DLD1 (cell line): ENCODE data around the gene GABRR1.

Source experiments
- in situ Hi-C: cut with HindIII; loops from 2 replicates; pipeline ENCODE4 v1.10.0; 2017; ENCODE audit warnings: low sequenced_read_pairs

Gene GABRR1

DNA sequence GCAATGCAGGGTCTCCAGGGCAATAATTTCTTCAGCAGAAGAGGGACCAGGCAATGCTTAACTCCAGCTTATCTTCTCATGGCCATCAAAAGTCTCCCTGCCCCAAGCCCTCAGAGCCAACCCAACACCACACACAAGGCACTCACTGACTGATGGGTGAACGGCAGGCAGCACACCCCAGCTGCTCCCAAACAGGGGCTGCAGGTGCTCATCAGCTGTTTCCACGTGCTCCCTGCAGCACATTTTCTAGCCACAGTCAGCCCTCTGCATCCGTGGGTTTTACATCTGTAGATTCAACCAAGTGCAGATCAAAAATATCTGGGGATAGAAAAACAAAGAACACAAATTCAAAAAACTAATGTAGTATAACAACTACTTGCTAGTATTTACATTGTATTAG is 4.0 kb upstream of the GABRR1 start:
- in situ Hi-C loops = no loop called here

DNA sequence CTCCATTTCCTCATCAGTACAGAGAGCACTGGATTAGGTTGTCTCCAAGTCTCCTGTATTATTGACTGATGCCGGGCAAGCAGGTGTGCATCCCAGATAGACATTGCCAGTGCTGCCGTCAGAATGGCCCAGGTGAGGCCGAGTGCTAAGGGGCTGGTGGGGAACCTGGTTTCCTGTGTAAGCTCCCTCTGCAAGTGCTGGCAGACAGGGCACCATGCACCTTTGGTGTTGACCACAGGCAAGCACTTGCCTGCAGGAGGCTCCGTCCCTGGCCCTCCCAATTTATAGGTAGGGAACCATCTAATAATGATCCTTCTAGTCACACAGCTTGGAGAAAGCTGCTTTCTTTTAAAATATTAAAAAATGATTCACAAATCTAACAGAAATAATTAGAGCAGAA is 747 bp downstream of the GABRR1 start:
- in situ Hi-C loops = no loop called here

- in situ Hi-C loops = no loop called here
Observed at GRCh38 chr6:89215391-89215790, 1.8 kb downstream of the GABRR1 start.

DNA sequence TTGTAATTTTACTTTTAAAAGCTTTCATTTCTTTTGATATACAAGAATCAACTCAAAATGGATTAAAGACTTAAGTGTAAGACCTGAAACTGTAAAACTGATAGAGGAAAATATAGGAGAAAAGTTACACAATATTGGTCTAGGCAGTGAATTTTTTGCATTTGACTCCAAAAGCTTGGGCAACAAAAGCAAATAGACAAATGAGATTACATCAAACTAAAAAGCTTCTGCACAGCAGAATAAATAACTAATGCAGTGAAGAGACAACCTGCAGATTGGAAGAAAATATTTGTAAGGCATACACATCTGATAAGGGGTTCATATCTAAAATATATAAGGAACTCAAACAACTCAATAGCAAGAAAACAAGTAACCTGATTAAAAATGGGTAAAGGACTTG is 3.0 kb downstream of the GABRR1 start:
- in situ Hi-C loops = no loop called here

DNA sequence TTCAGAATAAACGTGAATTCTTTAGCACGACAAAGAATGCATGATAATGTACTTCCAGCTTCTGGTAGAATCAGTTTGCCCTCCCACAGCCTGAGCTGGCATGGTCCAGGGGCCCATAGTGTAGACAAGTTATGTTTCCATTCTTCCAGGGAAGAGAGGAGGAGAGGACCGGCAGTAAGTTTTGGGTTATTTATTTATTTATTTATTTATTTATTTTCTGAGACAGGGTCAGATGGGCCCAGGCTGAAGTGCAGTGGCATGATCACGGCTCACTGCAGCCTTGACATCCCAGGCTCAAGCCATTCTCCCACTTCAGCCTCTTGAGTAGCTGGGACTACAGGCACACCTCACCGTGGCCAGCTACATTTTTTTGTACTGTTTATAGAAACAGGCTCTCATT is 4.7 kb downstream of the GABRR1 start:
- in situ Hi-C loops = no loop called here

- in situ Hi-C loops = no loop called here
Observed at GRCh38 chr6:89209457-89209856, 7.7 kb downstream of the GABRR1 start.

DNA sequence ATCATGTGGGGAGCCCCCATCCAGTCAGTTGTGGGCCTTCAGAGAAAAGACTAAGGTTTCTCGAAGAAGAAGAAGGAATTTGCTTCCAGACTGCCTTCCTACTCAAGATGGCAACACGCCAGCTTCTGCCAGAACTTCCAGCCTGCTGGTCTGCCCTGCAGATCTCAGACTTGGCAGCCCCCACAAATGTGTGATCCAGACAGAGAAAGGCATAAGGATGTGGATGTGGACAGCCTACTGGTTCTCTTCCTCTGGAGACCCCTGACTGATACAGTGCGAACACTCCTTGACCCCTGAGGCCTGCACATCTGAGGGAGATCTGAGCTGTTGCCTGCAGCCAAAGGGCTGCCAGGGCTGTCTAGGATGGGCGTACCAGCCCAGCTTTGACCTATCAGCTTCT is 8.6 kb downstream of the GABRR1 start:
- in situ Hi-C loops = no loop called here

DNA sequence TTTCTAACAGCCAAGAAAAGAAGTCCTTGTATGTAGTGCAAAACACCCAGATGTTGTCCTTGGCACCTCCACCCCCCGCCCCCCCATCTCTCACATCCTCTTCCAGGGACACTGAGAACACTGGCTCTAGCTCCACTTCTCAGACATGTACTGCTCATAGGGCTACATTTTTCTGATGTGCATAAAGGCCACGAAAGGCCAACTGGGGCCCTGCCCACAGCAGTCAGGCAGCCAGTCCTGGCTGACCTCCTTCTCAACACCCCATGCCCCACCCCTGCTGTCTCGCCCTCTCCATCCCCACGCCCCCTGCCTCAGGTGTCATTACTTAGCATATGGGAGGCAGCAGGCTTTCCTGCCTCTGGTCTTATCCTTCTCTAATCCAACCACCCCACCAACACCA is 11.3 kb downstream of the GABRR1 start:
- in situ Hi-C loops = no loop called here

DNA sequence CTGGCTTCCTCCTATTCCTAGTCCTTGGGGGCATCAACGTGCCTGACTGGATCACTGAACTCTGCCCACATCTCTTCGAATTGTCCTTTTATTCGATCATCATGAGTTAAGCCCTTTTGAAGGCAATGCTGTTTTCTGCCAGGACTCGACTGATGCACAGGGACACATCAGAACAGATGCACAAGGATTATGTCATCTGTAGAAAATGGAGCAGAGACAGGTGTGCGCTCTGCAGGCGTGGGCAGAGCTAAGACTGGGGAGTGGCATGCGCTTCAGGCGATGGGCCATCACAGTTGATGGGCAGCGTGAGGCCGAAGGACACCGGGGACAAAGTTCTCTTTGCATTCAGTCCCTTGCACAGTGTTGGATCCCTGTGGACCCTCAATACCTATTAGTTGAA is 13.1 kb downstream of the GABRR1 start:
- in situ Hi-C loops = no loop called here

GRCh38 chr6:89200706-89201215 is 16.4 kb downstream of the GABRR1 start:
- in situ Hi-C loops = no loop called here

- in situ Hi-C loops = loop anchor here (10.0 kb wide), 1 partner anchor 45 kb away; no protein-coding TSS in a partner anchor
Observed at GRCh38 chr6:89199579-89199978, 17.6 kb downstream of the GABRR1 start.

DNA sequence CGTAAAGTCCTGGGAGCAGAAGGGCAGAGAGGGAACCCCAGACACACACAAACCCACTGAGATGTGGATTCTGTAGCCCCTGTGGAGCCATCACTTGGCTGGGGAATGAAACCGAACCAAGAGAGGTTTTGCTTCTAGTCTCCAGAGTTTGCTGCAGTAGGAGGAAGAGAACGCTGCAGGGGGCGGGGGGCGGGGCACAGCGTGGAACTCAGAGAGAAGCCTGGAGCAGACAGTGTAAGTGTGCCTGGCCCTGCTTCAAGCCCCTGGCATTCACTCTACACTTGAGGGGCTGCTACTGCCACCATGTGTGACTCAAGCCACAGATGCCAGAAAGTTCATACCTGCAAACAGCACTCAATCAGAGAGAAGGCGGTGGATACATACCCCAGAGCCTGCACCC is 18.9 kb downstream of the GABRR1 start:
- in situ Hi-C loops = loop anchor here (10.0 kb wide), 1 partner anchor 47 kb away; no protein-coding TSS in a partner anchor

DNA sequence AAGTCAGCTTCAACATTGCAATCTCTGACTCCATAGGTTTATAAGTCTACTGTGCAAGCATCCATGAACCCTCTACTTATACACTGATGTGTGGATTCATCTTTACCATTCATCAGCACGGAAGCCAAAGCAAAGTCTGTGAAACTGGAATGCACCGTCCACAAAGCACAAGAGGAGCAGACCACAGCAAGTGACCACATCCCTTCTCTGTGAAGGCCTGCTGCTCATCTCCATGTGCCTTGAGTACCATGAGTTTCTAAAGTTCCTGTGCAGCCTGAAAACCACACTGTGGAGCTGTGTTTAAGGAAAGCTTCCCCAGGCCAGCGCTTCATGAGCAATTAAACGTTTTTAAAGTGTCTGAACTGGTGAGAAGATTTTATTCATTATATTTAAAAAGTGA is 20.0 kb downstream of the GABRR1 start:
- in situ Hi-C loops = loop anchor here (10.0 kb wide), 1 partner anchor 48 kb away; no protein-coding TSS in a partner anchor

DNA sequence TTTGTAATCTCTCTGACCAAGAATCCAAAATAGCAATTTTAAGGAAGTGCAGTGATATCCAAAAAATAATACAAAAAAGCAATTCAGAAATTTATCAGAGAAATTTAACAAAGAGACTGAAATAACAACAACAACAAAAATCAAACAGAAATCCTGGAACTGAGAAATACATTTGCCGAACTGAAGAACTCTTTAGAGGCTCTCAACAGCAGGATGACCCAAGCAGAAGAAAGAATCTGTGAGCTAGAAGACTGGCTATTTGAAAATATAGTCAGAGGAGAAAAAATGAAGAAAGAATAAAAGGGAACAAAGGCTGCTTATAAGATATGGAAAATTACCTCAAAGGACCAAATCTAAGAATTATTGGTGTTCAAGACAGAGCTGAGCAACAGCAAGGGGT is 22.6 kb downstream of the GABRR1 start:
- in situ Hi-C loops = loop anchor here (10.0 kb wide), 1 partner anchor 50 kb away; no protein-coding TSS in a partner anchor

GRCh38 chr6:89190741-89191140 is 26.4 kb downstream of the GABRR1 start:
- in situ Hi-C loops = loop anchor here (10.0 kb wide), 1 partner anchor 54 kb away; no protein-coding TSS in a partner anchor

DNA sequence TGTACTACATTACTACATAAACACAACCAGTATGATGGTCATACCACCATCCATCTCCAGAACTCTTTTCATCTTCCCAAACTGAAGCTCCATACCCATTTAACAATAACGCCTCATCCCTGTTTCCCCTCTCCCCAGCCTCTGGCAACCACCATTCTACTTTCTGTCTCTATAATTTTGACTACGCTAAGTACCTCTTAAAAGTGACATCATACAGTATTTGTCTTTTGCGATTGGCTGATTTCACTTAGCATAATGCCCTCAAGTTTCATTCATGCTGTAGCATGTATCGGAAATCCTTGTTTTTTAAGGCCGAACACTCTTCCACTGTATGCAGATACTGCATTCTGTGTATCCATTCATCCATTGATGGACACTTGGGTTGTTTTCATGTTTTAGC is 29.7 kb downstream of the GABRR1 start:
- in situ Hi-C loops = no loop called here

- in situ Hi-C loops = no loop called here
Observed at GRCh38 chr6:89186762-89187161, 30.4 kb downstream of the GABRR1 start.

- in situ Hi-C loops = no loop called here
Observed at GRCh38 chr6:89184344-89184743, 32.8 kb downstream of the GABRR1 start.

DNA sequence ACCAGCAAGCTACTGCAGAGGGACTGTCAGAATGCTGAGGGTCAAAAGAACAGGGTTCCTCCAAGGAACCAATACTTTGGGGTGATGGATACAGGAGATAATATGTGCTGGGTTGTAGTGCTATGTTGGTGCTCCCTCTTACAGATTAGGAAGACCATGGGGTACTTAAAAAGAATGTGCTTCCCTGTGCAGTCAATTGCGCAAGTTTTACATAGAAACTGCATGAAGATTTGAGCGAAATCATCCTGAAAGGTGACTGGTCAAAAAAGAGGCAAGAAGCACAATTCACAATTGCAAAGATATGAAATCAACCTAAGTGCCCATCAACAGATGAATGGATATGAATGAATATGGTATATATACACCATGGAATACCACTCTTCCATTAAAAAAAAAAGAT is 33.9 kb downstream of the GABRR1 start:
- in situ Hi-C loops = no loop called here

- in situ Hi-C loops = no loop called here
Observed at GRCh38 chr6:89180971-89181370, 36.2 kb downstream of the GABRR1 start.

DNA sequence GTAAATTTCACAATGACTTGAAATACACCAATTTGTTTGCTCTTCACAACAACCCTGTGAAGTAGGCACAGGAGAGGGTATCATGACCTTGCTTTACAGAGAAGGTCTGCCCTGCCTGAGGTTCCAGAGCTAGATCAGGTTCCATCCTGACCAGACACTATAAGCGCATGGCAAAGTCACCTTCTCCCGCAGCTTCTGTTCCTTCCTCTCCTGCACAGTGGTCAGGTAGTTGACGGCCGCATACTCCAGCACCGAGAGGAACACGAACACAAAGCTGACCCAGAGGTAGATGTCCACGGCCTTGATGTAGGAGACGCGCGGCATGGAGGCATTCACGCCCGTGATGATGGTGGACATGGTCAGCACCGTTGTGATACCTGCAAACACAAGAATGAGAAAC is 37.0 kb downstream of the GABRR1 start:
- in situ Hi-C loops = no loop called here

GRCh38 chr6:89173634-89174033 is 43.5 kb downstream of the GABRR1 start:
- in situ Hi-C loops = no loop called here

GRCh38 chr6:89172131-89172530 is 45.0 kb downstream of the GABRR1 start:
- in situ Hi-C loops = no loop called here
